H1 (cell line): ENCODE measurements around the gene RGS11. TPM values are rescaled to one million over a fixed set of nuclear protein-coding genes. Genes with fewer than 3 reads are reported as not detected.

ENCODE experiments used
- RNF2 ChIP-seq: fragments of 200-900, 300-1000 bp; sonication (generic); IDR thresholded peaks from 2 replicates; pipeline ENCODE4 v1.7.1; 2016; ENCODE audit warnings: borderline replicate concordance, low read depth, mild to moderate bottlenecking, antibody characterized with exemption, low read length; ENCODE audit not compliant: poor library complexity, severe bottlenecking; ENCODE audit errors: missing control alignments
- SAP30 ChIP-seq: fragments of 300-600 bp; sonication (generic); IDR thresholded peaks from 2 replicates; pipeline ENCODE4 v1.7.1; 2012; ENCODE audit warnings: low read length, moderate library complexity, mild to moderate bottlenecking, inconsistent platforms; ENCODE audit not compliant: insufficient read depth, insufficient replicate concordance
- SP4 ChIP-seq: IDR thresholded peaks from 2 replicates; pipeline ENCODE4 v1.6.1; 2012; ENCODE audit warnings: low read length, inconsistent platforms
- SUZ12 ChIP-seq: fragments of 200-600 bp; sonication (generic); IDR thresholded peaks from 2 replicates; pipeline ENCODE4 v1.6.1; 2012; ENCODE audit warnings: mild to moderate bottlenecking, inconsistent platforms, low read length, moderate library complexity, mixed read lengths
- TAF1 ChIP-seq: IDR thresholded peaks from 2 replicates; pipeline ENCODE4 v1.6.1; 2011; ENCODE audit warnings: mild to moderate bottlenecking, low read depth, low read length
- polyA plus RNA-seq, 7 experiments: library from polyadenylated mRNA; depleted of rRNA in 3 of 7; stranded (reverse) in 5 of 7; unstranded in 2 of 7; fragments of >200 nt in 5 of 7; fragments of 200-250 nt in 2 of 7; gene quantifications; 1 replicate in 5 of 7; 2 replicates in 1 of 7; 4 replicates in 1 of 7; pipeline versions ENCODE4 v1.2.1 to v1.2.3, GENCODE V29; 2011 to 2013; ENCODE audit warnings: missing spikeins in 2 of 7, mixed read lengths in 2 of 7
- total RNA-seq: library from RNA; stranded (reverse); fragmentation: NEBNext Ultra II Directional; extraction: Animal tissue kit (Norgen Biotek cat#: 25700); gene quantifications from 2 replicates; pipeline ENCODE4 v1.2.1, GENCODE V29; 2021

The RGS11 gene
- total and polyA plus RNA-seq, 2 of the 8 experiments (the other 6 are each of a cell fraction or from before 2014, with no cell fraction given): 0.84 to 1.2 TPM

DNA sequence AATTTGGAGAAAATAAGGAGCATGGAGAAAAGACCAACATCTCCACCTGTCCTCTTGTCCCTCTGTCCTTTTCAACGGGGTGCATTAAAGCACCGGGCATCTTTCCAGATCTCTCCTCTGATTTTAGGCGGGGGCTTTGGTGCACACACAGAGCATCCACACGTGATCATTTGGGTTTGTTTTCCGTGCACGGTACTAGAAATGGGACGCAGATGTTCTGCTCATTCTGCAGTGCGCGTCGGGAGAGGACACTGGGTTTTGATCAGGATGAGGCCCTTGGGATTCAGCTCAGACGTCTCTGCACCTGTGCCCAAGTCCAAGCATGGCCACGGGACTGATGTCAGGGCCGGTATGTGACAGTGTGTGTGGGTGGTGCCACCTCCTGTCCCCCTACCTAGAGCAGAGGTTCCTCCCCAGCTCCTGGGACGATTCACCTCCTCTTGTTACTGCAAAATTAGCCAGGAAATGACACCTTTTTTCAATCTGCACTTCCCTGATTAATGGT lies 39.1 kb upstream of the RGS11 start (continued):
- no peak for TF ChIP-seq SAP30
- TF ChIP-seq SUZ12: no peak
- TF ChIP-seq SP4: no peak
- no peak for TF ChIP-seq RNF2
- no peak for TF ChIP-seq TAF1
- TF ChIP-seq, all 59 proteins: peak for 0
